Neural cell (in vitro differentiated cells): Measurements from ENCODE around the gene UBAP2. TPM values are rescaled to one million over a fixed set of nuclear protein-coding genes. Genes with fewer than 3 reads are reported as not detected.

Experiments used
- H2AFZ ChIP-seq: fragments of 200-600, 300-800 bp; sonication (generic), shearing (Covaris generic); 2 replicates; pipeline ENCODE4 v1.6.0; 2014; ENCODE audit warnings: low read depth, mild to moderate bottlenecking, antibody characterized with exemption, low read length, moderate library complexity
- H3F3A ChIP-seq: fragments of 200-600 bp; shearing (Covaris generic); 2 replicates; pipeline ENCODE4 v1.6.1; 2016; ENCODE audit warnings: mild to moderate bottlenecking, moderate library complexity, mixed read lengths, antibody characterized with exemption, low read length; ENCODE audit not compliant: insufficient read depth, poor library complexity, severe bottlenecking
- H3K27ac ChIP-seq: fragments of 200-600, 300-800 bp; sonication (generic), shearing (Covaris generic); 2 replicates; pipeline ENCODE4 v1.5.1; 2014; ENCODE audit warnings: mild to moderate bottlenecking, low read length, moderate library complexity
- H3K27me3 ChIP-seq: fragments of 300-800, 200-600 bp; sonication (generic), shearing (Covaris generic); 2 replicates; pipeline ENCODE4 v1.6.0; 2014; ENCODE audit warnings: mild to moderate bottlenecking, low read depth, low read length, moderate library complexity; ENCODE audit not compliant: insufficient read depth
- H3K36me3 ChIP-seq: fragments of 300-800, 200-600 bp; sonication (generic), shearing (Covaris generic); 2 replicates; pipeline ENCODE4 v1.5.1; 2014; ENCODE audit warnings: mild to moderate bottlenecking, antibody characterized with exemption, low read length, moderate library complexity; ENCODE audit not compliant: insufficient read depth
- H3K4me2 ChIP-seq: fragments of 300-800, 200-600 bp; sonication (generic), shearing (Covaris generic); 2 replicates; pipeline ENCODE4 v1.6.0; 2014; ENCODE audit warnings: mild to moderate bottlenecking, low read length
- H3K4me3 ChIP-seq: fragments of 300-800, 200-600 bp; sonication (generic), shearing (Covaris generic); 2 replicates; pipeline ENCODE4 v1.5.1; 2014; ENCODE audit warnings: mild to moderate bottlenecking, low read length, moderate library complexity
- H3K79me2 ChIP-seq: fragments of 200-600 bp; shearing (Covaris generic); replicated peaks from 2 replicates; pipeline ENCODE4 v1.6.0; 2014; ENCODE audit warnings: mild to moderate bottlenecking, low read length, moderate library complexity; ENCODE audit not compliant: insufficient read depth
- H3K9ac ChIP-seq: fragments of 300-800, 200-600 bp; sonication (generic), shearing (Covaris generic); 2 replicates; pipeline ENCODE4 v1.6.1; 2016; ENCODE audit warnings: mild to moderate bottlenecking, low read length, mixed read lengths
- H3K9me2 ChIP-seq: fragments of 200-600 bp; shearing (Covaris generic); 2 replicates; pipeline ENCODE4 v1.6.1; 2016; ENCODE audit warnings: mild to moderate bottlenecking, low read length, mixed read lengths; ENCODE audit not compliant: insufficient read depth
- H3K9me3 ChIP-seq: fragments of 200-600, 300-800 bp; sonication (generic), shearing (Covaris generic); 2 replicates; pipeline ENCODE4 v1.6.1; 2016; ENCODE audit warnings: mild to moderate bottlenecking, mixed run types, low read length, moderate library complexity, mixed read lengths
- H4K20me1 ChIP-seq: fragments of 200-600 bp; shearing (Covaris generic); 2 replicates; pipeline ENCODE4 v1.6.1; 2016; ENCODE audit warnings: mild to moderate bottlenecking, mixed run types; ENCODE audit not compliant: insufficient read depth
- EP300 ChIP-seq: fragments of 450-650 bp; conservative IDR thresholded peaks from 2 replicates; pipeline ENCODE4 v1.6.1; 2014; ENCODE audit warnings: antibody characterized with exemption, mild to moderate bottlenecking, moderate library complexity; ENCODE audit not compliant: poor library complexity, severe bottlenecking
- EZH2 ChIP-seq: fragments of 200-600, 300-800 bp; shearing (Covaris generic), sonication (generic); IDR thresholded peaks from 2 replicates; pipeline ENCODE4 v1.6.1; 2014; ENCODE audit warnings: antibody characterized with exemption, low read length, borderline replicate concordance, mild to moderate bottlenecking; ENCODE audit not compliant: insufficient read depth, poor library complexity, severe bottlenecking
- MXI1 ChIP-seq: fragments of 450-650 bp; conservative IDR thresholded peaks from 2 replicates; pipeline ENCODE4 v1.6.1; 2014; ENCODE audit warnings: antibody characterized with exemption, mild to moderate bottlenecking; ENCODE audit not compliant: poor library complexity, severe bottlenecking
- POLR2AphosphoS5 ChIP-seq: IDR thresholded peaks from 2 replicates; pipeline ENCODE4 v1.6.1; 2012
- RAD21 ChIP-seq: fragments of 450-650 bp; conservative IDR thresholded peaks from 2 replicates; pipeline ENCODE4 v1.6.1; 2014; ENCODE audit warnings: antibody characterized with exemption, mild to moderate bottlenecking, moderate library complexity
- SMC3 ChIP-seq: fragments of 450-650 bp; conservative IDR thresholded peaks from 2 replicates; pipeline ENCODE4 v1.6.1; 2014; ENCODE audit warnings: antibody characterized with exemption, mild to moderate bottlenecking, moderate library complexity; ENCODE audit not compliant: poor library complexity
- TAF1 ChIP-seq: IDR thresholded peaks from 2 replicates; pipeline ENCODE4 v1.6.1; 2012; ENCODE audit warnings: low read depth
- polyA minus RNA-seq: library from RNA; depleted of rRNA, polyadenylated mRNA; stranded (reverse); fragments of >200 nt; gene quantifications from 2 replicates; pipeline ENCODE4 v1.2.3, GENCODE V29; 2014
- polyA plus RNA-seq: library from polyadenylated mRNA; depleted of rRNA; stranded (reverse); fragments of >200 nt; gene quantifications from 2 replicates; pipeline ENCODE4 v1.2.3, GENCODE V29; 2014
- TF ChIP-seq, protein P1 (sequence below): IDR thresholded peaks from 2 replicates; pipeline ENCODE4 v1.6.1; 2012; ENCODE audit warnings: borderline replicate concordance
- TF ChIP-seq, protein P2 (sequence below): fragments of 450-650 bp; IDR thresholded peaks from 2 replicates; pipeline ENCODE4 v1.5.1; 2014; ENCODE audit warnings: antibody characterized with exemption, mild to moderate bottlenecking, moderate library complexity; ENCODE audit not compliant: poor library complexity, severe bottlenecking

Gene UBAP2, protein sequence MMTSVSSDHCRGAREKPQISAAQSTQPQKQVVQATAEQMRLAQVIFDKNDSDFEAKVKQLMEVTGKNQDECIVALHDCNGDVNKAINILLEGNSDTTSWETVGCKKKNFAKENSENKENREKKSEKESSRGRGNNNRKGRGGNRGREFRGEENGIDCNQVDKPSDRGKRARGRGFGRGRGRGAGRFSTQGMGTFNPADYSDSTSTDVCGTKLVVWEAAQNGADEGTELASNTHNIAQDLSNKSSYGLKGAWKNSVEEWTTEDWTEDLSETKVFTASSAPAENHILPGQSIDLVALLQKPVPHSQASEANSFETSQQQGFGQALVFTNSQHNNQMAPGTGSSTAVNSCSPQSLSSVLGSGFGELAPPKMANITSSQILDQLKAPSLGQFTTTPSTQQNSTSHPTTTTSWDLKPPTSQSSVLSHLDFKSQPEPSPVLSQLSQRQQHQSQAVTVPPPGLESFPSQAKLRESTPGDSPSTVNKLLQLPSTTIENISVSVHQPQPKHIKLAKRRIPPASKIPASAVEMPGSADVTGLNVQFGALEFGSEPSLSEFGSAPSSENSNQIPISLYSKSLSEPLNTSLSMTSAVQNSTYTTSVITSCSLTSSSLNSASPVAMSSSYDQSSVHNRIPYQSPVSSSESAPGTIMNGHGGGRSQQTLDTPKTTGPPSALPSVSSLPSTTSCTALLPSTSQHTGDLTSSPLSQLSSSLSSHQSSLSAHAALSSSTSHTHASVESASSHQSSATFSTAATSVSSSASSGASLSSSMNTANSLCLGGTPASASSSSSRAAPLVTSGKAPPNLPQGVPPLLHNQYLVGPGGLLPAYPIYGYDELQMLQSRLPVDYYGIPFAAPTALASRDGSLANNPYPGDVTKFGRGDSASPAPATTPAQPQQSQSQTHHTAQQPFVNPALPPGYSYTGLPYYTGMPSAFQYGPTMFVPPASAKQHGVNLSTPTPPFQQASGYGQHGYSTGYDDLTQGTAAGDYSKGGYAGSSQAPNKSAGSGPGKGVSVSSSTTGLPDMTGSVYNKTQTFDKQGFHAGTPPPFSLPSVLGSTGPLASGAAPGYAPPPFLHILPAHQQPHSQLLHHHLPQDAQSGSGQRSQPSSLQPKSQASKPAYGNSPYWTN
- polyA plus RNA-seq: 9.1 and 9.2 TPM in 2 replicates
- polyA minus RNA-seq: 60.9 and 64.9 TPM in 2 replicates

DNA sequence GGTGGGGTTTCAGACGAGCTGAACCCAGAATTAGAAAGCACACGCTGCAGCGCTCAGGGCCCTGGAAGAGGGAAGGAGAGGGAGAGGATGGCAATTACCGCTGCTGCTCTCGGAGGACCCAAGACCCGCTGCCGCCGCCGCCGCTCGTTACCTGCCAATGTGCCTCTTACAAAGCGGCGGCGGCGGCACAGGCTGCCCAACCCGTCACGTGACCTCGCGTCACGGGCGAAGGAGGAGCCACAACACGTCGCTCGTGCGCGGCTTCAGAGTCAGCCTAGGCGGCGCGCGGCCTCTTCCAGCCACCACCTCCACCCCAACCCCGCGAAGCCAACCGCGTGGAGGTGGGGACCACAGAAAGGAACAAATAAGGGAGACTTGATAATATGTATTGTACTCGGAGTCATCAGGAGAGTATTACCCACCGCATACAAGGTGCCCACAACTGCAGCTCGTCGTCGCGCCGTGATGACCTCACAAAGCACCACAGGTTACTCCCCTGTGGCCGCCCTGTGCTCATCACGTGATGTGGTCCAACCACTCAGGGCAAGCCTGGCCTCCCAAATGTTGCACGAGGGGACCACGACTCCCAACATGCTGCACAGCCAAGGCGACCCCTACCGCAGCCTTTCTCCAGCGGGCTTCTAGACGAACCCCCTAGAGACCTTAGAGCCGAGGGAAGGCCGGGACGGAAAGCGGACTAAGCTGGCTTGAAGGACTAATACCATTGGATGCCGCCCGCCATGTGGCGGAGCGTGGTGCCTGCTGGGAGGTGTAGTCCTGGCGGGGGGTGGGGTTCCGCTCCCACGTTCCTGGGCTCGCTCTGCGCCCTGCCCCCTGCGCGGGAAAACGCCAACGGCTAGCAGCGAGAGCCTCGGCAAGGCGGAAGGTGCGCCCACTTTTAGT, at the start of gene UBAP2:
Gene UBAP2, minus strand, starts transcription at position 161 of the 903 bp plus-strand sequence. CDS start 31,739 bp downstream, outside the sequence.
- Histone ChIP-seq H4K20me1 (no peaks in the 10 kb centered on the region), H3K27me3 (no peaks in the 10 kb centered on the region), H3K4me3 (peak within 1 kb of the TSS; percentile 85), H3K79me2 (peaks cover 43% of the 10 kb centered on the region), H3K9me3 (no peaks in the 10 kb centered on the region), H3K36me3 (no peaks in the 10 kb centered on the region), H3F3A (no peaks in the 10 kb centered on the region), H3K4me2 (peak within 1 kb of the TSS; percentile 87), H3K9me2 (no peaks in the 10 kb centered on the region), H2AFZ (peak within 1 kb of the TSS; percentile 77), H3K9ac (peak within 1 kb of the TSS; percentile 96), H3K27ac (peak within 1 kb of the TSS; percentile 95)
- TF ChIP-seq, protein P1, sequence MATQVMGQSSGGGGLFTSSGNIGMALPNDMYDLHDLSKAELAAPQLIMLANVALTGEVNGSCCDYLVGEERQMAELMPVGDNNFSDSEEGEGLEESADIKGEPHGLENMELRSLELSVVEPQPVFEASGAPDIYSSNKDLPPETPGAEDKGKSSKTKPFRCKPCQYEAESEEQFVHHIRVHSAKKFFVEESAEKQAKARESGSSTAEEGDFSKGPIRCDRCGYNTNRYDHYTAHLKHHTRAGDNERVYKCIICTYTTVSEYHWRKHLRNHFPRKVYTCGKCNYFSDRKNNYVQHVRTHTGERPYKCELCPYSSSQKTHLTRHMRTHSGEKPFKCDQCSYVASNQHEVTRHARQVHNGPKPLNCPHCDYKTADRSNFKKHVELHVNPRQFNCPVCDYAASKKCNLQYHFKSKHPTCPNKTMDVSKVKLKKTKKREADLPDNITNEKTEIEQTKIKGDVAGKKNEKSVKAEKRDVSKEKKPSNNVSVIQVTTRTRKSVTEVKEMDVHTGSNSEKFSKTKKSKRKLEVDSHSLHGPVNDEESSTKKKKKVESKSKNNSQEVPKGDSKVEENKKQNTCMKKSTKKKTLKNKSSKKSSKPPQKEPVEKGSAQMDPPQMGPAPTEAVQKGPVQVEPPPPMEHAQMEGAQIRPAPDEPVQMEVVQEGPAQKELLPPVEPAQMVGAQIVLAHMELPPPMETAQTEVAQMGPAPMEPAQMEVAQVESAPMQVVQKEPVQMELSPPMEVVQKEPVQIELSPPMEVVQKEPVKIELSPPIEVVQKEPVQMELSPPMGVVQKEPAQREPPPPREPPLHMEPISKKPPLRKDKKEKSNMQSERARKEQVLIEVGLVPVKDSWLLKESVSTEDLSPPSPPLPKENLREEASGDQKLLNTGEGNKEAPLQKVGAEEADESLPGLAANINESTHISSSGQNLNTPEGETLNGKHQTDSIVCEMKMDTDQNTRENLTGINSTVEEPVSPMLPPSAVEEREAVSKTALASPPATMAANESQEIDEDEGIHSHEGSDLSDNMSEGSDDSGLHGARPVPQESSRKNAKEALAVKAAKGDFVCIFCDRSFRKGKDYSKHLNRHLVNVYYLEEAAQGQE: peak; percentile 95
- no peak for TF ChIP-seq RAD21
- TF ChIP-seq MXI1: peak; percentile 97
- peak; percentile 88 for TF ChIP-seq EP300
- peak; percentile 91 for TF ChIP-seq POLR2AphosphoS5
- no peak for TF ChIP-seq SMC3
- TF ChIP-seq, protein P2, sequence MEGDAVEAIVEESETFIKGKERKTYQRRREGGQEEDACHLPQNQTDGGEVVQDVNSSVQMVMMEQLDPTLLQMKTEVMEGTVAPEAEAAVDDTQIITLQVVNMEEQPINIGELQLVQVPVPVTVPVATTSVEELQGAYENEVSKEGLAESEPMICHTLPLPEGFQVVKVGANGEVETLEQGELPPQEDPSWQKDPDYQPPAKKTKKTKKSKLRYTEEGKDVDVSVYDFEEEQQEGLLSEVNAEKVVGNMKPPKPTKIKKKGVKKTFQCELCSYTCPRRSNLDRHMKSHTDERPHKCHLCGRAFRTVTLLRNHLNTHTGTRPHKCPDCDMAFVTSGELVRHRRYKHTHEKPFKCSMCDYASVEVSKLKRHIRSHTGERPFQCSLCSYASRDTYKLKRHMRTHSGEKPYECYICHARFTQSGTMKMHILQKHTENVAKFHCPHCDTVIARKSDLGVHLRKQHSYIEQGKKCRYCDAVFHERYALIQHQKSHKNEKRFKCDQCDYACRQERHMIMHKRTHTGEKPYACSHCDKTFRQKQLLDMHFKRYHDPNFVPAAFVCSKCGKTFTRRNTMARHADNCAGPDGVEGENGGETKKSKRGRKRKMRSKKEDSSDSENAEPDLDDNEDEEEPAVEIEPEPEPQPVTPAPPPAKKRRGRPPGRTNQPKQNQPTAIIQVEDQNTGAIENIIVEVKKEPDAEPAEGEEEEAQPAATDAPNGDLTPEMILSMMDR: peak; percentile 47
- peak; percentile 98 for TF ChIP-seq TAF1
- TF ChIP-seq EZH2: no peak
